Astrocyte (in vitro differentiated cells and primary cell): Measurements from ENCODE around the gene ZNF385B.

Experiments
- CTCF ChIP-seq: IDR thresholded peaks from 2 replicates; pipeline ENCODE4 v1.5.1; 2011; ENCODE audit warnings: low read depth, mild to moderate bottlenecking, inconsistent platforms, low read length, moderate library complexity; ENCODE audit not compliant: insufficient read depth
- EZH2 ChIP-seq: IDR thresholded peaks from 2 replicates; pipeline ENCODE4 v1.6.1; 2012; ENCODE audit warnings: mild to moderate bottlenecking, low read length, inconsistent platforms; ENCODE audit not compliant: insufficient read depth

- no peak for TF ChIP-seq CTCF
- TF ChIP-seq EZH2, result no peak
Observed at GRCh38 chr2:179571721-179572120, 289.7 kb downstream of the ZNF385B start.
